Testis (tissue), 2 donors: ENCODE data around the gene TRMT10B.

Experiments used
- POLR2A ChIP-seq: fragments of 450-650 bp; IDR thresholded peaks from one replicate; pipeline ENCODE4 v1.6.1; 2017; ENCODE audit warnings: antibody characterized with exemption, mild to moderate bottlenecking, moderate library complexity
- TF ChIP-seq, protein P1 (sequence below), 3 experiments: fragments of 450-650 bp in 2 of 3; fragments of 200-600 bp in 1 of 3; sonication (generic) in 1 of 3; IDR thresholded peaks; one replicate each; pipeline ENCODE4 v1.5.1; 2016 to 2019; ENCODE audit warnings: antibody characterized with exemption in 3 of 3, mild to moderate bottlenecking in 2 of 3, moderate library complexity in 1 of 3

DNA sequence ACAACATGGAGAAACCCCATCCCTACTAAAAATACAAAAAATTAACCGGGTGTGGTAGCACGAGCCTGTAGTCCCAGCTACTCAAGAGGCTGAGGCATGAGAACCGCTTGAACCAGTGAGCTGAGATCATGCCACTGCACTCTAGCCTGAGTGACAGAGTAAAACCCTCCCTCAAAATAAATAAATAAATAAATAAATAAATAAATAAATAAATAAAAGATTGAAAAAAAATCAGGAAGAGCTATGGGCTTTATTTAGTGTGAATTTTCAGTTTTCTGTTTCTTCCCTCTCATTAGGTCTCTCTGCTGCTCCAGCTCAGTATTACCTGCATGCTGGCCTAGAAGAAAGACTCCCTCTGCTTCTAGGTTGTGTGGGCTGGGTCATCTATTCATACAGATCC, 47.8 kb upstream of the TRMT10B start:
- TF ChIP-seq, protein P1, sequence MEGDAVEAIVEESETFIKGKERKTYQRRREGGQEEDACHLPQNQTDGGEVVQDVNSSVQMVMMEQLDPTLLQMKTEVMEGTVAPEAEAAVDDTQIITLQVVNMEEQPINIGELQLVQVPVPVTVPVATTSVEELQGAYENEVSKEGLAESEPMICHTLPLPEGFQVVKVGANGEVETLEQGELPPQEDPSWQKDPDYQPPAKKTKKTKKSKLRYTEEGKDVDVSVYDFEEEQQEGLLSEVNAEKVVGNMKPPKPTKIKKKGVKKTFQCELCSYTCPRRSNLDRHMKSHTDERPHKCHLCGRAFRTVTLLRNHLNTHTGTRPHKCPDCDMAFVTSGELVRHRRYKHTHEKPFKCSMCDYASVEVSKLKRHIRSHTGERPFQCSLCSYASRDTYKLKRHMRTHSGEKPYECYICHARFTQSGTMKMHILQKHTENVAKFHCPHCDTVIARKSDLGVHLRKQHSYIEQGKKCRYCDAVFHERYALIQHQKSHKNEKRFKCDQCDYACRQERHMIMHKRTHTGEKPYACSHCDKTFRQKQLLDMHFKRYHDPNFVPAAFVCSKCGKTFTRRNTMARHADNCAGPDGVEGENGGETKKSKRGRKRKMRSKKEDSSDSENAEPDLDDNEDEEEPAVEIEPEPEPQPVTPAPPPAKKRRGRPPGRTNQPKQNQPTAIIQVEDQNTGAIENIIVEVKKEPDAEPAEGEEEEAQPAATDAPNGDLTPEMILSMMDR (IDR thresholded peaks at IDR 0.05) = no peak
- TF ChIP-seq POLR2A = no peak
